Central memory CD8-positive, alpha-beta T cell (primary cell): ENCODE data around the gene DHX35.

ENCODE experiments used
- ATAC-seq: fragments of 150-1000 bp; cut with Tn5 transposase; replicated peaks from 2 replicates; pipeline ENCODE4 v1.10.0; 2022; ENCODE audit warnings: mild to moderate bottlenecking, moderate FRiP score, moderate number of reproducible peaks; ENCODE audit not compliant: poor library complexity, severe bottlenecking; ENCODE audit errors: extremely low read depth
- DNase-seq, 2 donors: peaks; one replicate each; pipeline ENCODE4 v3.0.0; 2021; ENCODE audit warnings: low spot score in 2 of 2
- H3K27ac Mint-ChIP-seq: one replicate; pipeline ENCODE4 v1.8.0; 2022; ENCODE audit warnings: low read depth, mild to moderate bottlenecking, moderate library complexity, mixed read lengths
- H3K27me3 Mint-ChIP-seq: one replicate; pipeline ENCODE4 v1.8.0; 2022; ENCODE audit warnings: mixed read lengths
- H3K36me3 Mint-ChIP-seq: one replicate; pipeline ENCODE4 v1.8.0; 2022; ENCODE audit warnings: mild to moderate bottlenecking, moderate library complexity, mixed read lengths; ENCODE audit not compliant: insufficient read depth
- H3K4me1 Mint-ChIP-seq: one replicate; pipeline ENCODE4 v1.8.0; 2022; ENCODE audit warnings: mixed read lengths
- H3K4me3 Mint-ChIP-seq: one replicate; pipeline ENCODE4 v1.8.0; 2022; ENCODE audit warnings: mild to moderate bottlenecking, moderate library complexity, mixed read lengths
- H3K9me3 Mint-ChIP-seq: one replicate; pipeline ENCODE4 v1.8.0; 2022; ENCODE audit warnings: mixed read lengths

DHX35 gene

GRCh38 chr20:39089029-39089428 is 126.9 kb downstream of the DHX35 start:
- no peaks in the 10 kb centered on the region for H3K9me3 Mint-ChIP-seq
- no peak for DNase-seq
- peaks cover 20% of the 10 kb centered on the region for H3K27me3 Mint-ChIP-seq
- peak overlapping the region; percentile 74 for H3K27ac Mint-ChIP-seq
- H3K4me1 Mint-ChIP-seq = no peaks in the 10 kb centered on the region
- H3K4me3 Mint-ChIP-seq = no peak overlapping the region
- no peak for ATAC-seq
- peaks cover 8% of the 10 kb centered on the region for H3K36me3 Mint-ChIP-seq
